H9 (cell line): ENCODE measurements around the gene TNFAIP3. TPM values are rescaled to one million over a fixed set of nuclear protein-coding genes. Genes with fewer than 3 reads are reported as not detected.

Source experiments
- DNase-seq: peaks from one replicate; pipeline ENCODE4 v3.0.0-alpha.2; 2017
- H2AFZ ChIP-seq: one replicate; pipeline ENCODE4 v1.6.1; 2013; ENCODE audit warnings: mild to moderate bottlenecking, low read length, control low read depth, moderate library complexity
- H2AK5ac ChIP-seq: 2 replicates; pipeline ENCODE4 v1.6.1; 2013; ENCODE audit warnings: low read length, control low read depth, mixed read lengths; ENCODE audit not compliant: insufficient read length
- H2BK120ac ChIP-seq: one replicate; pipeline ENCODE4 v1.6.1; 2013; ENCODE audit warnings: low read depth, mild to moderate bottlenecking, low read length, control low read depth, inconsistent platforms; ENCODE audit not compliant: poor library complexity, severe bottlenecking
- H2BK12ac ChIP-seq: 2 replicates; pipeline ENCODE4 v1.6.1; 2013; ENCODE audit warnings: low read length, control low read depth, mixed read lengths, low read depth; ENCODE audit not compliant: insufficient read length
- H2BK15ac ChIP-seq: 2 replicates; pipeline ENCODE4 v1.6.1; 2013; ENCODE audit warnings: low read depth, low read length, control low read depth
- H2BK20ac ChIP-seq: one replicate; pipeline ENCODE4 v1.6.1; 2013; ENCODE audit warnings: low read depth, mild to moderate bottlenecking, low read length, control low read depth, inconsistent platforms; ENCODE audit not compliant: poor library complexity, severe bottlenecking
- H2BK5ac ChIP-seq: 2 replicates; pipeline ENCODE4 v1.6.1; 2013; ENCODE audit warnings: low read length, control low read depth, mixed read lengths; ENCODE audit not compliant: insufficient read length
- H3K14ac ChIP-seq: 2 replicates; pipeline ENCODE4 v1.6.1; 2013; ENCODE audit warnings: low read length, control low read depth; ENCODE audit not compliant: insufficient read depth
- H3K18ac ChIP-seq: 2 replicates; pipeline ENCODE4 v1.6.1; 2013; ENCODE audit warnings: low read depth, mild to moderate bottlenecking, mixed read lengths, low read length, control low read depth; ENCODE audit not compliant: insufficient read length
- H3K23ac ChIP-seq: 2 replicates; pipeline ENCODE4 v1.6.1; 2013; ENCODE audit warnings: low read length, control low read depth, mixed read lengths, low read depth; ENCODE audit not compliant: insufficient read length
- H3K23me2 ChIP-seq: 2 replicates; pipeline ENCODE4 v1.6.1; 2013; ENCODE audit warnings: low read depth, mild to moderate bottlenecking, mixed read lengths, low read length, control low read depth; ENCODE audit not compliant: insufficient read length, poor library complexity, severe bottlenecking
- H3K27ac ChIP-seq: 2 replicates; pipeline ENCODE4 v1.5.1; 2013; ENCODE audit warnings: low read length, control low read depth, mixed read lengths, low read depth; ENCODE audit not compliant: insufficient read length
- H3K27me3 ChIP-seq: 2 replicates; pipeline ENCODE4 v1.6.1; 2013; ENCODE audit warnings: low read length, control low read depth, inconsistent platforms; ENCODE audit not compliant: insufficient read depth
- H3K4ac ChIP-seq: 2 replicates; pipeline ENCODE4 v1.6.1; 2013; ENCODE audit warnings: low read depth, mild to moderate bottlenecking, control low read depth, inconsistent platforms, low read length, moderate library complexity
- H3K4me1 ChIP-seq: 2 replicates; pipeline ENCODE4 v1.6.1; 2013; ENCODE audit warnings: low read length, control low read depth, inconsistent platforms; ENCODE audit not compliant: insufficient read depth
- H3K4me2 ChIP-seq: 2 replicates; pipeline ENCODE4 v1.6.1; 2013; ENCODE audit warnings: low read length, control low read depth, mixed read lengths; ENCODE audit not compliant: insufficient read length, insufficient read depth
- H3K56ac ChIP-seq: 2 replicates; pipeline ENCODE4 v1.6.1; 2013; ENCODE audit warnings: low read depth, mild to moderate bottlenecking, mixed read lengths, low read length, control low read depth; ENCODE audit not compliant: insufficient read length
- H3K79me1 ChIP-seq: 2 replicates; pipeline ENCODE4 v1.6.1; 2013; ENCODE audit warnings: low read depth, mild to moderate bottlenecking, moderate library complexity, low read length, control low read depth, inconsistent platforms; ENCODE audit not compliant: insufficient read depth, poor library complexity, severe bottlenecking
- H3K79me2 ChIP-seq: 2 replicates; pipeline ENCODE4 v1.6.1; 2013; ENCODE audit warnings: low read length, control low read depth, inconsistent platforms; ENCODE audit not compliant: insufficient read depth
- H3K9ac ChIP-seq: 2 replicates; pipeline ENCODE4 v1.6.1; 2013; ENCODE audit warnings: low read length, control low read depth, mixed read lengths; ENCODE audit not compliant: insufficient read length; ENCODE audit errors: extremely low read depth
- H3K9me3 ChIP-seq: one replicate; pipeline ENCODE4 v1.6.1; 2013; ENCODE audit warnings: low read depth, low read length, inconsistent platforms; ENCODE audit not compliant: control insufficient read depth
- H3T11ph ChIP-seq: one replicate; pipeline ENCODE4 v1.6.1; 2013; ENCODE audit warnings: mild to moderate bottlenecking, low read length, control low read depth, inconsistent platforms
- H4K20me1 ChIP-seq: one replicate; pipeline ENCODE4 v1.6.1; 2013; ENCODE audit not compliant: control insufficient read depth, insufficient read length, insufficient read depth
- H4K5ac ChIP-seq: 2 replicates; pipeline ENCODE4 v1.6.1; 2013; ENCODE audit warnings: low read depth, mild to moderate bottlenecking, mixed read lengths, low read length, control low read depth; ENCODE audit not compliant: insufficient read length
- H4K8ac ChIP-seq: replicated peaks from 2 replicates; pipeline ENCODE4 v1.6.1; 2013; ENCODE audit warnings: low read length, control low read depth, mixed read lengths, low read depth; ENCODE audit not compliant: insufficient read length
- H4K91ac ChIP-seq: 2 replicates; pipeline ENCODE4 v1.6.1; 2013; ENCODE audit warnings: low read depth, mild to moderate bottlenecking, moderate library complexity, mixed read lengths, low read length, control low read depth; ENCODE audit not compliant: insufficient read length
- H3K27ac Mint-ChIP-seq, 3 experiments: 2 replicates in 2 of 3; 3 replicates in 1 of 3; pipeline ENCODE4 v1.8.0; 2020 to 2021; ENCODE audit warnings: mixed read lengths in 3 of 3, mild to moderate bottlenecking in 1 of 3, moderate library complexity in 1 of 3
- H3K27me3 Mint-ChIP-seq: 2 replicates; pipeline ENCODE4 v1.8.0; 2021; ENCODE audit warnings: low read depth, mild to moderate bottlenecking, moderate library complexity, mixed read lengths
- H3K36me3 Mint-ChIP-seq, 3 experiments: 2 replicates in 2 of 3; 3 replicates in 1 of 3; pipeline ENCODE4 v1.8.0; 2020 to 2021; ENCODE audit warnings: low read depth in 3 of 3, mixed read lengths in 3 of 3; ENCODE audit not compliant: insufficient read depth in 1 of 3
- H3K4me1 Mint-ChIP-seq, 2 experiments: 2 replicates each; pipeline ENCODE4 v1.8.0; 2020; ENCODE audit warnings: mixed read lengths in 2 of 2
- H3K4me3 Mint-ChIP-seq, 2 experiments: 2 replicates in 1 of 2; 3 replicates in 1 of 2; pipeline ENCODE4 v1.8.0; 2020 to 2021; ENCODE audit warnings: mild to moderate bottlenecking in 2 of 2, mixed read lengths in 2 of 2, moderate library complexity in 1 of 2
- H3K9me3 Mint-ChIP-seq, 2 experiments: 2 replicates in 1 of 2; 3 replicates in 1 of 2; pipeline ENCODE4 v1.8.0; 2020; ENCODE audit warnings: mild to moderate bottlenecking in 2 of 2, mixed read lengths in 2 of 2, moderate library complexity in 1 of 2
- CTCF ChIP-seq: fragments of 200-600 bp; sonication (generic); conservative IDR thresholded peaks from 3 replicates; pipeline ENCODE4 v1.8.0; 2021; ENCODE audit warnings: antibody characterized with exemption, mild to moderate bottlenecking
- WGBS: extraction: QIAGEN DNeasy Blood & Tissue Kit; methylation state at CpG from one replicate; pipeline ENCODE4 v1.1.7; 2013; ENCODE audit warnings: missing lambda C conversion rate, low lambda C conversion rate, mixed read lengths; ENCODE audit not compliant: insufficient read length; ENCODE audit errors: extremely low coverage; 5-methylcytosine and 5-hydroxymethylcytosine counted together
- total RNA-seq: library from RNA; stranded (reverse); gene quantifications from 2 replicates; pipeline ENCODE4 v1.2.1, GENCODE V29; 2021

Gene TNFAIP3
- total RNA-seq, 1 experiment from 2014 or later: 3.7 TPM

GRCh38 chr6:137872581-137873115, 5.6 kb downstream of the TNFAIP3 start:
- no CpG with 5 or more reads among the region's 2 CpGs for WGBS
- no peak overlapping the region for H2BK15ac ChIP-seq

More at GRCh38 chr6:137872581-137873115, 5.6 kb downstream of the TNFAIP3 start:
- no peak overlapping the region for H2BK5ac ChIP-seq
- H4K91ac ChIP-seq: no peak overlapping the region
- peaks cover 4% of the 10 kb centered on the region for H3K23me2 ChIP-seq
- H3K79me1 ChIP-seq: no peaks in the 10 kb centered on the region
- H3K4ac ChIP-seq: no peak overlapping the region
- H3K9me3 ChIP-seq: no peaks in the 10 kb centered on the region
- no peaks in the 10 kb centered on the region for H3K79me2 ChIP-seq
- Mint-ChIP-seq H3K27ac (no peak overlapping the region), H3K27me3 (peaks cover 20% of the 10 kb centered on the region), H3K36me3 (peaks cover 0 to 16% (median 0%) of the 10 kb centered on the region in 3 experiments; a peak in 2 of 7 replicates), H3K9me3 (no peaks in the 10 kb centered on the region; a peak in 1 of 5 replicates), H3K4me3 (no peak overlapping the region), H3K4me1 (peaks cover 13 to 17% of the 10 kb centered on the region in 2 experiments)
- no peak overlapping the region for H3K4me2 ChIP-seq
- no peaks in the 10 kb centered on the region for H4K20me1 ChIP-seq
- no peak for DNase-seq
- no peaks in the 10 kb centered on the region; the same call in 1 of the 2 replicates for H3K27me3 ChIP-seq
- no peak overlapping the region for H2AK5ac ChIP-seq
- no peaks in the 10 kb centered on the region for H3K4me1 ChIP-seq
- no peak overlapping the region for H4K5ac ChIP-seq
- H3K9ac ChIP-seq: no peak overlapping the region
- no peak for TF ChIP-seq CTCF
- no peak overlapping the region for H2BK120ac ChIP-seq
- H3K27ac ChIP-seq: no peak overlapping the region
- H4K8ac ChIP-seq: no peak overlapping the region
- H3T11ph ChIP-seq: no peak overlapping the region
- no peak overlapping the region for H2BK12ac ChIP-seq
- H2BK20ac ChIP-seq: no peak overlapping the region
- no peak overlapping the region for H3K14ac ChIP-seq
- no peak overlapping the region for H2AFZ ChIP-seq
- no peak overlapping the region for H3K18ac ChIP-seq
- no peak overlapping the region for H3K56ac ChIP-seq
- H3K23ac ChIP-seq: no peak overlapping the region
